Fibroblast of pulmonary artery (primary cell): Measurements from ENCODE around the gene PLXND1.

Source experiments
- DNase-seq: peaks from one replicate; pipeline ENCODE4 v3.0.0-alpha.2; 2010; ENCODE audit warnings: low read depth
- H3K4me3 ChIP-seq: replicated peaks from 2 replicates; pipeline ENCODE4 v1.5.1; 2011; ENCODE audit warnings: low read depth, mild to moderate bottlenecking, control low read depth, low read length, moderate library complexity
- TF ChIP-seq, protein P1 (sequence below): IDR thresholded peaks from 2 replicates; pipeline ENCODE4 v1.5.1; 2011; ENCODE audit warnings: mild to moderate bottlenecking, control low read depth, low read length, inconsistent platforms; ENCODE audit errors: missing control alignments

PLXND1 gene

DNA sequence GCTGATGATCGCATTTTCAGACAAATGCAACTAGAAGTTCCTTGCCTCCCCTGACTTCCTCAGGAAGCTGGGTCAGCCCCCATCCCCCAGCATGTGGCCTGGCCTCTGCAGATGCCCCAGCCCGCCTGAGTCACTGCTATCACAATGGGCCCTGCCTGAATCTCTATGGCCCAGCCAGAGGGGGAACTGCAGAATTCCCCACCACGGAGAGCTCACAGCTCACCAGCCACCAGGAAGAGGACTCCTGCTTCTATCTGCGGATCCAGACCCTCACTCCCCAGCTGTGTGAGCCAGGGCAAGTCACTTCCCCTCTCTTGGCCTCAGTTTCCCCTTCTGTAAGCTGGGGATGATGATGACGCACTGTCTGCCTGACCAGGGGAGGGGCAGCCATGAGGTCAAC, 6.9 kb downstream of the PLXND1 start:
- no peak overlapping the region for H3K4me3 ChIP-seq
- peak; percentile 85 for DNase-seq
- TF ChIP-seq, protein P1, sequence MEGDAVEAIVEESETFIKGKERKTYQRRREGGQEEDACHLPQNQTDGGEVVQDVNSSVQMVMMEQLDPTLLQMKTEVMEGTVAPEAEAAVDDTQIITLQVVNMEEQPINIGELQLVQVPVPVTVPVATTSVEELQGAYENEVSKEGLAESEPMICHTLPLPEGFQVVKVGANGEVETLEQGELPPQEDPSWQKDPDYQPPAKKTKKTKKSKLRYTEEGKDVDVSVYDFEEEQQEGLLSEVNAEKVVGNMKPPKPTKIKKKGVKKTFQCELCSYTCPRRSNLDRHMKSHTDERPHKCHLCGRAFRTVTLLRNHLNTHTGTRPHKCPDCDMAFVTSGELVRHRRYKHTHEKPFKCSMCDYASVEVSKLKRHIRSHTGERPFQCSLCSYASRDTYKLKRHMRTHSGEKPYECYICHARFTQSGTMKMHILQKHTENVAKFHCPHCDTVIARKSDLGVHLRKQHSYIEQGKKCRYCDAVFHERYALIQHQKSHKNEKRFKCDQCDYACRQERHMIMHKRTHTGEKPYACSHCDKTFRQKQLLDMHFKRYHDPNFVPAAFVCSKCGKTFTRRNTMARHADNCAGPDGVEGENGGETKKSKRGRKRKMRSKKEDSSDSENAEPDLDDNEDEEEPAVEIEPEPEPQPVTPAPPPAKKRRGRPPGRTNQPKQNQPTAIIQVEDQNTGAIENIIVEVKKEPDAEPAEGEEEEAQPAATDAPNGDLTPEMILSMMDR: no peak

DNA sequence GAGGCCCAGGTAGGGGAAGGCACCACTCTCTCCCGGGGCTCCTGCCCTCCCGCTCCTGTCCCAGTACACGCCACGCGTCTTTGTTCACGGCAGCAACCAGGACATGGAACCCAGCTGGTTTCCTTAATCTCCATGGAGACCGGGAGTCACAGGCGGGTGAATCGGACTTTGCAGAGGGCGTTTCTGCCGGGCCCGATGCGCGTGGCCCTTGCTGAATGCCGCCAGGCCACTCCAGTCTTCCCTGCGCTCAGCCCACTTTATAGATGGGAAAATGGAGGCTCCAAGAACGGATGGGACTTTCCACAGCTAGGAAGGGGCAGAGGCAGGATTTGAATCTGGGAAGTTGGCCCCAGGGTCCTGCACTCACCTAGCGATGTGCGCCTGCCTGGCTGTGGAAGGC, 7.4 kb downstream of the PLXND1 start:
- TF ChIP-seq, protein P1: no peak
- DNase-seq: no peak
- peak overlapping the region; percentile 1 for H3K4me3 ChIP-seq

DNA sequence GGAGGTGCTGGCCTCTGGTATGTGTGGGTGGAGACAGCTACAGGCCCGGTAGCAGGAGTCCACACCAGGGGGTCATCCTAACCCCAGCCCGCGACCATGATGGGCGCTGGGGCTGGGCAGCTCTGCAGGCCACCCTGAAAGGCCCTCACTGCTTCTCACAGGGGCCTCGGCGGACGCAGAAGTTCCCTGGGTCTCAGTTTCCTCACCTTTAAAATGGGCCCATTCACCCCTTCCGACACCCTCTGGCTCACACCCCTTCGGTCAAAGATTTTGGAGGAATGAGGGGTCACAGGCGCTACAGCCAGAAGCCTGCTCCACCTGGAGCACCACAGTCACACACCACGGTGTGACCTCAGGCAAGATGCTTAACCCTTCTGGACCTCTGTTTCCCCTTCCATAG, 8.0 kb downstream of the PLXND1 start:
- no peak for DNase-seq

DNA sequence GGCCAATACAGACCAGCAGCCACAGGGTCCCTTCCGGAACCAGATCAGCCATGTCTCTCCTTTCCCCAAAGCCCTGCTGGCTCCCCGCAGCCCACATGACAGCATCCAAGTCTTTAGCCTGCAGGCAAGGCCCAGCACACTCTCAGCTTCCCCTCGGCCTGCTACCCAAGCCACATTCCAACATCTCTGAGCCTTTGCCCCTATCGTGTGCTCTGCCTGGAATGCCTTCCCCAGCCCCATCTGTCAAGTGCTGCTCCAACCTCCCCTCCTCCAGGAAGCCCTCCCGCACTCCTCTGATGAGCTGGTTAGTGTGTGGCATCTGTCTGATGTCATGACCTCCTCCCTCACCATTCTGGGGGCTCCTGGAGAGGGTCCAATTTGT, 8.5 kb downstream of the PLXND1 start:
- no peak overlapping the region for H3K4me3 ChIP-seq
- no peak for DNase-seq
- TF ChIP-seq, protein P1: no peak

More for the DNA sequence above, 8.0 kb downstream of the PLXND1 start:
- H3K4me3 ChIP-seq: no peak overlapping the region
- TF ChIP-seq, protein P1: no peak

DNA sequence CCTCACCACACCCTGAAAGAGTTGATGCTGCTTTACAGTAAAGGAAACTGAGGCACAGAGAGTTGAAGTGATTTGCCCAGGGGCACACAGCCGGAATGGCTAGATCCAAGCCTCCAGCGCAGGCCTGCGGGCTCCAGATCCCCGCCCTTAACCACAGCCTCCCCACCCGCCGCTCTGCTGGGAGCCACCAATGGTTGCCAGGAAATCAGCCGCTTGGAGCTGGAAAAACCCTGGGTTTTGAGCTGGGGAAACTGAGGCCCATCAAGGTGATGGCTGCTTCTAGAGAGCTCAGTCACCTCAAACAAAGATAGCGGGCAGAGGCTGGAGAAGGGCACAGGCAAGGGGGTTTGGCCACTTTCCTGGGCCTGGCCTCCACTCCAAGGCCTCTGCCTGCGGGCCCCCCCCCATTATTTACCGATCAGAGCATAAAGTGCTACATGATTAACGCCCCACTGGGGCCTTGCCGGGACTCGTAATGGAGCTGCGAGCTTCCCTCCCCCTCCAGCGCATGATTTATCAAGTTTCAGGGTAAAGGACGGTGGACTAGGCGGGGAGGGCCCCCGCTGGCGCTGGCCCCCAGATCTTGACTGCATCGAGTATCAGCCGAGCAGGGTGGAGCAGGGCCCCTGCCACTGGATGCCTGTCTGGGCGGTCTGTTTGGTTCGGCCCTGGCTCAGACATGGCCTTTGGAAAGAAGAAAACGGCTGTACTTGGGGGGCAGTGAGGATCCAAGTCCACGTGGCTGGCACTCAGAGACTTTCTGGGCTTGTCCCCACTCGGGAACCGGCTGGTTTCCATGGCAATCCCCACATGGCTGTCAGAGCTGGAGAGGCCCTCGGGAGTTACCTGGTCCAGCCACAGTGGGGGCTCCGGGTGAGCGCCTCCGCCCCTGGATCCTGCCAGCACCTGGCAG, 9.1 kb downstream of the PLXND1 start:
- no peak for DNase-seq
- TF ChIP-seq, protein P1: no peak
- peak overlapping the region; percentile 27 for H3K4me3 ChIP-seq

DNA sequence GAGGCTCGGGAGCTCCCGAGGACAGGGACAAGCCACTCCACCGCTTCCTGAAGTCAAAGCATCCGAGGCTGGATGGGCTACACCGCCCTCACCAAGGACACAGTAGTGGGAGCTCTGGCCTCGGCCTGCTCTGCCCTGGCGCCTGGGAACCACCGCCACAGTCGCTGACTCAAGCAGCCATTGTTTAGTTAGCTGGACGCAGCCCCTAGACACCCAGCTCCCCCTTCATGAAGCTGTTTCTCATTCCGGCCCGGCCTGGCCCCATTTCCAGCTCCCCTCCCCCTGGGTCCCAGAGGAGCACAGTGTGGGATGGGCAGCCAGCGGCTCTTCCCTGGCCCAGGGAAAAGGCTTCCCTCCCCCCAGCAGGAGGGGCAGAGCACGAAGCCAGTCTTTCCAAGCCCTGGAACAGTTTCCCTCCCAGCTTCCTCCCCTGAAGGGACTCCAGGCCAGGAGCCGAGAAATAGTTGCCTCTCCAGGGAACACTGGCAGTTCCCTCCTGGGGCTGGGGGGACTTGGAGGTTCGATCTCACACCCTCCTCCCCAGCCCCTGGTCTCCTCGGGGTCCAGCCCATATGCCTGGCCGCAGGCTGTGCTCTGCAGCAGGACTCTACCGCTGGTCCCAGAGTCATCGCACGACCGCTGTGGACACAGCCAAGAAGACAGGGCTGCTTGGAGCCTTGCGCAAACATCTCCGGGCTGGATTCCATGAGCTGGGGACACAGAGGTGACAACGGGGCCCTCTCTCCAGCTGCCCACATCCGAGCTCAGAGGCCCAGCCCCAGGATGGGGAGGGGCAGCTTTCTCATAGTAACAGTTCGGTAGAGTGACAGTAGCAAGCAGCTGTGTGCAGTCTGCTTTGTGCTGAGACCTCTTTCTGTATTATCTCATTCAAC, 10.0 kb downstream of the PLXND1 start:
- TF ChIP-seq, protein P1: no peak
- peak overlapping the region; percentile 27 for H3K4me3 ChIP-seq
- peak; percentile 98 for DNase-seq
